ENCODE results near the gene DPYSL5. TPM values are rescaled to one million over a fixed set of nuclear protein-coding genes. Genes with fewer than 3 reads are reported as not detected.

Gene DPYSL5
- total and polyA plus RNA-seq, 2 of the 8 experiments (the other 6 are each of a cell fraction or from before 2014, with no cell fraction given), result 11.9 to 16.4 TPM

- TF ChIP-seq SP2 (IDR thresholded peaks at IDR 0.05; ENCODE audit: low read length) (no peak), KDM4A (IDR thresholded peaks at IDR 0.05; ENCODE audit: low read depth, low read length, severe bottlenecking) (peak; percentile 91), ZNF274 (IDR thresholded peaks at IDR 0.05; ENCODE audit: borderline replicate concordance, extremely low read depth, low read length) (no peak), CEBPB (IDR thresholded peaks at IDR 0.05; ENCODE audit: low read depth, low read length) (no peak), HDAC6 (IDR thresholded peaks at IDR 0.05; ENCODE audit: low read depth, low read length) (no peak), EGR1 (IDR thresholded peaks at IDR 0.05; ENCODE audit: borderline replicate concordance, low read depth, low read length) (no peak), TCF12 (IDR thresholded peaks at IDR 0.05; ENCODE audit: low read depth, low read length) (no peak)
Measured at GRCh38 chr2:26970928-26971627, 123.1 kb downstream of the DPYSL5 start (continued).
